ENCODE data around the gene HDLBP. TPM values are rescaled to one million over a fixed set of nuclear protein-coding genes. Genes with fewer than 3 reads are reported as not detected.

HDLBP gene
- total and polyA plus RNA-seq, 10 of the 15 experiments (the other 5 are each of a cell fraction or from before 2014, with no cell fraction given): 19.5 to 383 (median 249) TPM

- H3K27ac ChIP-seq (ENCODE audit: control insufficient read depth, insufficient read depth): no peak overlapping the region
- no peaks in the 10 kb centered on the region for H3K79me2 ChIP-seq (ENCODE audit: control insufficient read depth, insufficient read depth, low read length)
- ChIA-PET CTCF (interaction anchor here (0.7 kb wide), 1 partner anchor 254 kb away, joined by 4 read pairs; no protein-coding TSS in a partner anchor), RAD21 (ENCODE audit: unreplicated experiment) (interaction anchor here (0.6 kb wide), 1 partner anchor 11 kb away, joined by 3 read pairs; no protein-coding TSS in a partner anchor), SMC1A (ENCODE audit: uncharacterized antibody, unreplicated experiment) (no interaction called here), POLR2A (interaction anchor here (0.6 kb wide), 2 partner anchors 56 to 99 kb away, joined by 3 to 5 read pairs; no protein-coding TSS in a partner anchor)
- no peaks in the 10 kb centered on the region for H4K20me1 ChIP-seq (ENCODE audit: control insufficient read depth, insufficient read depth)
- H3K4me1 ChIP-seq (ENCODE audit: control insufficient read depth, insufficient read depth, low read length): no peaks in the 10 kb centered on the region
- no peaks in the 10 kb centered on the region for H3K9me3 ChIP-seq (replicated peaks; ENCODE audit: control insufficient read depth, insufficient read depth, low read length)
- H3K4me2 ChIP-seq (ENCODE audit: control insufficient read depth, insufficient read depth): no peak overlapping the region
- H3K9ac ChIP-seq (ENCODE audit: control insufficient read depth, insufficient read depth, low read length): no peak overlapping the region
- H2AFZ ChIP-seq (ENCODE audit: control insufficient read depth, low read depth, low read length): no peak overlapping the region
- BruUV-seq (replicated peaks): no TSS peak
- DNase-seq (ENCODE audit: low read depth, low spot score) (no peak), FAIRE-seq (no peak), ATAC-seq (no peak)
- no peaks in the 10 kb centered on the region for H3K27me3 ChIP-seq (replicated peaks in 1 of 2; ENCODE audit: control insufficient read depth in 2 of 2, insufficient read depth in 2 of 2, low read length in 1 of 2)
- H3K36me3 ChIP-seq (ENCODE audit: control insufficient read depth in 2 of 2, insufficient read depth in 2 of 2, low read length in 1 of 2): no peaks in the 10 kb centered on the region; a peak in 1 of 4 replicates
- no peak overlapping the region for H3K4me3 ChIP-seq
- 55% methylated on average over 9 of the region's 9 CpGs for WGBS (ENCODE audit: insufficient coverage, insufficient replicate concordance, low lambda C conversion rate, missing lambda C conversion rate)
- intact Hi-C loops (cut with micrococcal nuclease; ENCODE audit: unreplicated experiment): no loop called here
- no peak for TF ChIP-seq JUND (IDR thresholded peaks at IDR 0.05; ENCODE audit: low read depth, low read length)
- TF ChIP-seq, protein P1, sequence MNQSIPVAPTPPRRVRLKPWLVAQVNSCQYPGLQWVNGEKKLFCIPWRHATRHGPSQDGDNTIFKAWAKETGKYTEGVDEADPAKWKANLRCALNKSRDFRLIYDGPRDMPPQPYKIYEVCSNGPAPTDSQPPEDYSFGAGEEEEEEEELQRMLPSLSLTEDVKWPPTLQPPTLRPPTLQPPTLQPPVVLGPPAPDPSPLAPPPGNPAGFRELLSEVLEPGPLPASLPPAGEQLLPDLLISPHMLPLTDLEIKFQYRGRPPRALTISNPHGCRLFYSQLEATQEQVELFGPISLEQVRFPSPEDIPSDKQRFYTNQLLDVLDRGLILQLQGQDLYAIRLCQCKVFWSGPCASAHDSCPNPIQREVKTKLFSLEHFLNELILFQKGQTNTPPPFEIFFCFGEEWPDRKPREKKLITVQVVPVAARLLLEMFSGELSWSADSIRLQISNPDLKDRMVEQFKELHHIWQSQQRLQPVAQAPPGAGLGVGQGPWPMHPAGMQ (IDR thresholded peaks at IDR 0.05; ENCODE audit: borderline replicate concordance): no peak
- no peak for TF ChIP-seq NRF1 (conservative IDR thresholded peaks at IDR 0.05; ENCODE audit: low read depth, low read length)
- no peak for TF ChIP-seq ZNF687 (IDR thresholded peaks at IDR 0.05)
- TF ChIP-seq TBL1XR1 (IDR thresholded peaks at IDR 0.05; ENCODE audit: low read depth, low read length): no peak
- TF ChIP-seq SUPT20H (IDR thresholded peaks at IDR 0.05; ENCODE audit: borderline replicate concordance, control insufficient read depth, low read depth, low read length): no peak
- TF ChIP-seq JUNB (IDR thresholded peaks at IDR 0.05): no peak
- TF ChIP-seq NFIC (IDR thresholded peaks at IDR 0.05; ENCODE audit: low read depth, low read length): no peak
- no peak for TF ChIP-seq TCF3 (IDR thresholded peaks at IDR 0.05; ENCODE audit: borderline replicate concordance, insufficient read depth, low read depth, low read length)
- no peak for TF ChIP-seq ZNF274 (IDR thresholded peaks at IDR 0.05; ENCODE audit: insufficient read depth, insufficient read length)
- TF ChIP-seq NBN (IDR thresholded peaks at IDR 0.05): no peak
- TF ChIP-seq IRF4 (IDR thresholded peaks at IDR 0.05; ENCODE audit: low read depth, low read length): no peak
- TF ChIP-seq SRF (IDR thresholded peaks at IDR 0.05; ENCODE audit: low read depth in 2 of 2, low read length in 2 of 2): no peak
- in situ Hi-C loops (cut with MboI): no loop called here
These were observed 130.6 kb downstream of the HDLBP start for GRCh38 chr2:241184901-241185300.

Measured in GM12878 (cell line).